GM12874 (cell line): ENCODE results near the gene HSPBP1.

Experiments
- CTCF ChIP-seq: IDR thresholded peaks from 2 replicates; pipeline ENCODE4 v1.5.1; 2011; ENCODE audit warnings: low read depth, mild to moderate bottlenecking, control low read depth, low read length, moderate library complexity; ENCODE audit not compliant: insufficient read depth

HSPBP1 gene

GRCh38 chr19:55244004-55244680, 35.8 kb downstream of the HSPBP1 start:
- TF ChIP-seq CTCF: no peak

GRCh38 chr19:55242517-55242916, 37.4 kb downstream of the HSPBP1 start:
- no peak for TF ChIP-seq CTCF

GRCh38 chr19:55241935-55242464, 37.9 kb downstream of the HSPBP1 start:
- TF ChIP-seq CTCF: no peak

GRCh38 chr19:55241143-55241934, 38.6 kb downstream of the HSPBP1 start:
- TF ChIP-seq CTCF: no peak

GRCh38 chr19:55240713-55241020, 39.2 kb downstream of the HSPBP1 start:
- TF ChIP-seq CTCF: no peak

GRCh38 chr19:55239004-55239403, 40.9 kb downstream of the HSPBP1 start:
- no peak for TF ChIP-seq CTCF

GRCh38 chr19:55238030-55238429, 41.9 kb downstream of the HSPBP1 start:
- TF ChIP-seq CTCF: no peak
